Measurements from ENCODE around the gene MAPRE3.
A peak's percentile ranks its signal among the peaks of the same experiment; 100 is the strongest.
"Not testable (repeated sequence)": the region's sequence is repeated elsewhere in the genome, so short reads cannot be mapped to it uniquely, and the experiment has no call there.

MAPRE3 gene

GRCh38 chr2:27070653-27071276 lies 100.3 kb downstream of the MAPRE3 start:
- DNase-seq (ENCODE audit: low spot score): no peak

GRCh38 chr2:27071277-27071989 lies 101.0 kb downstream of the MAPRE3 start, which contains the start of gene OST4:
OST4 (minus strand) TSS chr2:27071654.
- peak; percentile 97 for DNase-seq (ENCODE audit: low spot score)

- DNase-seq (ENCODE audit: low spot score): no peak
Observed at GRCh38 chr2:27071990-27072830, 101.8 kb downstream of the MAPRE3 start.

- no peak for DNase-seq (ENCODE audit: low spot score)
Observed at GRCh38 chr2:27072920-27073319, 102.5 kb downstream of the MAPRE3 start.

- no peak for DNase-seq (ENCODE audit: low spot score)
Observed at GRCh38 chr2:27073782-27074181, 103.3 kb downstream of the MAPRE3 start.

- DNase-seq (ENCODE audit: low spot score): no peak
Observed at GRCh38 chr2:27074738-27075565, 104.5 kb downstream of the MAPRE3 start.

- not testable (repeated sequence) for DNase-seq (ENCODE audit: low spot score)
Observed at GRCh38 chr2:27075566-27075871, 105.1 kb downstream of the MAPRE3 start.

- no peak for DNase-seq (ENCODE audit: low spot score)
Observed at GRCh38 chr2:27076323-27076722, 105.9 kb downstream of the MAPRE3 start.

Data from D341Med (cell line).